ENCODE results near the gene ANXA5. TPM values are rescaled to one million over a fixed set of nuclear protein-coding genes. Genes with fewer than 3 reads are reported as not detected.
A peak's percentile ranks its signal among the peaks of the same experiment; 100 is the strongest.

ANXA5 gene
- total RNA-seq, 1 donor from 2014 or later = 682 TPM

GRCh38 chr4:121696170-121696580 lies 605 bp downstream of the ANXA5 start:
- Histone ChIP-seq H3K9me3 (ENCODE audit: insufficient read depth, low read depth, low read length) (no peaks in the 10 kb centered on the region), H3K36me3 (ENCODE audit: insufficient read depth, low read length) (peaks cover 9% of the 10 kb centered on the region), H3K4me1 (ENCODE audit: insufficient read depth, low read length) (peaks cover 27% of the 10 kb centered on the region), H3K4me3 (ENCODE audit: insufficient read depth, low read depth, low read length) (peak overlapping the region; percentile 100), H2AFZ (ENCODE audit: low read depth, low read length) (peak overlapping the region; percentile 14), H3K4me2 (ENCODE audit: low read length) (peak overlapping the region; percentile 90), H3K79me2 (ENCODE audit: insufficient read depth, low read length) (peaks cover 53% of the 10 kb centered on the region), H4K20me1 (ENCODE audit: insufficient read depth, low read length) (peaks cover 35% of the 10 kb centered on the region), H3K27me3 (ENCODE audit: insufficient read depth, low read length) (no peaks in the 10 kb centered on the region), H3K27ac (ENCODE audit: low read depth, low read length) (peak overlapping the region; percentile 99), H3K9ac (ENCODE audit: low read length) (peak overlapping the region; percentile 100)
- Mint-ChIP-seq H3K36me3 (ENCODE audit: low read depth, unreplicated experiment) (peaks cover 17% of the 10 kb centered on the region), H3K27ac (ENCODE audit: unreplicated experiment) (peak overlapping the region; percentile 100), H3K4me1 (ENCODE audit: low read depth, unreplicated experiment) (peaks cover 57% of the 10 kb centered on the region), H3K27me3 (ENCODE audit: low read depth, unreplicated experiment) (no peaks in the 10 kb centered on the region), H3K4me3 (ENCODE audit: unreplicated experiment) (peak overlapping the region; percentile 100), H3K9me3 (ENCODE audit: unreplicated experiment) (no peaks in the 10 kb centered on the region)
- DNase-seq (ENCODE audit: low read depth) (peak; percentile 79), FAIRE-seq (no peak)
- TF ChIP-seq EZH2 (IDR thresholded peaks at IDR 0.05; ENCODE audit: insufficient read depth, low read length) (no peak), CTCF (IDR thresholded peaks at IDR 0.05; ENCODE audit: insufficient read depth, low read depth, low read length) (no peak)

- peak overlapping the region; percentile 85 for H3K4me2 ChIP-seq (ENCODE audit: low read length)
- FAIRE-seq = no peak
- Mint-ChIP-seq H3K27ac (ENCODE audit: unreplicated experiment) (no peak overlapping the region), H3K4me3 (ENCODE audit: unreplicated experiment) (peak overlapping the region; percentile 100), H3K4me1 (ENCODE audit: low read depth, unreplicated experiment) (peaks cover 42% of the 10 kb centered on the region), H3K9me3 (ENCODE audit: unreplicated experiment) (no peaks in the 10 kb centered on the region), H3K36me3 (ENCODE audit: low read depth, unreplicated experiment) (peaks cover 17% of the 10 kb centered on the region), H3K27me3 (ENCODE audit: low read depth, unreplicated experiment) (no peaks in the 10 kb centered on the region)
- H3K9me3 ChIP-seq (ENCODE audit: insufficient read depth, low read depth, low read length) = no peaks in the 10 kb centered on the region
- peaks cover 13% of the 10 kb centered on the region for H3K36me3 ChIP-seq (ENCODE audit: insufficient read depth, low read length)
- H3K9ac ChIP-seq (ENCODE audit: low read length) = peak overlapping the region; percentile 21
- H3K27ac ChIP-seq (ENCODE audit: low read depth, low read length) = no peak overlapping the region
- H2AFZ ChIP-seq (ENCODE audit: low read depth, low read length) = no peak overlapping the region
- no peak for DNase-seq (ENCODE audit: low read depth)
- H3K79me2 ChIP-seq (ENCODE audit: insufficient read depth, low read length) = peaks cover 69% of the 10 kb centered on the region
- no peaks in the 10 kb centered on the region for H3K27me3 ChIP-seq (ENCODE audit: insufficient read depth, low read length)
- no peak for TF ChIP-seq CTCF (IDR thresholded peaks at IDR 0.05; ENCODE audit: insufficient read depth, low read depth, low read length)
- no peak for TF ChIP-seq EZH2 (IDR thresholded peaks at IDR 0.05; ENCODE audit: insufficient read depth, low read length)
- peaks cover 45% of the 10 kb centered on the region for H3K4me1 ChIP-seq (ENCODE audit: insufficient read depth, low read length)
- peaks cover 51% of the 10 kb centered on the region for H4K20me1 ChIP-seq (ENCODE audit: insufficient read depth, low read length)
- peak overlapping the region; percentile 28 for H3K4me3 ChIP-seq (ENCODE audit: insufficient read depth, low read depth, low read length)
Measured at GRCh38 chr4:121693886-121694285, 2.9 kb downstream of the ANXA5 start.

- DNase-seq (ENCODE audit: low read depth) = peak; percentile 42
- no peaks in the 10 kb centered on the region for H3K9me3 Mint-ChIP-seq (ENCODE audit: unreplicated experiment)
- Histone ChIP-seq H3K4me1 (ENCODE audit: insufficient read depth, low read length) (peaks cover 48% of the 10 kb centered on the region), H3K27me3 (ENCODE audit: insufficient read depth, low read length) (no peaks in the 10 kb centered on the region), H3K9ac (ENCODE audit: low read length) (peak overlapping the region; percentile 21), H3K79me2 (ENCODE audit: insufficient read depth, low read length) (peaks cover 73% of the 10 kb centered on the region), H3K9me3 (ENCODE audit: insufficient read depth, low read depth, low read length) (no peaks in the 10 kb centered on the region), H3K27ac (ENCODE audit: low read depth, low read length) (no peak overlapping the region), H2AFZ (ENCODE audit: low read depth, low read length) (no peak overlapping the region), H4K20me1 (ENCODE audit: insufficient read depth, low read length) (peaks cover 55% of the 10 kb centered on the region), H3K36me3 (ENCODE audit: insufficient read depth, low read length) (peaks cover 17% of the 10 kb centered on the region), H3K4me3 (ENCODE audit: insufficient read depth, low read depth, low read length) (peak overlapping the region; percentile 28), H3K4me2 (ENCODE audit: low read length) (peak overlapping the region; percentile 85)
- H3K4me1 Mint-ChIP-seq (ENCODE audit: low read depth, unreplicated experiment) = peaks cover 38% of the 10 kb centered on the region
- no peak for FAIRE-seq
- no peaks in the 10 kb centered on the region for H3K27me3 Mint-ChIP-seq (ENCODE audit: low read depth, unreplicated experiment)
- no peak overlapping the region for H3K4me3 Mint-ChIP-seq (ENCODE audit: unreplicated experiment)
- H3K27ac Mint-ChIP-seq (ENCODE audit: unreplicated experiment) = peak overlapping the region; percentile 66
- peaks cover 17% of the 10 kb centered on the region for H3K36me3 Mint-ChIP-seq (ENCODE audit: low read depth, unreplicated experiment)
- TF ChIP-seq CTCF (IDR thresholded peaks at IDR 0.05; ENCODE audit: insufficient read depth, low read depth, low read length) (no peak), EZH2 (IDR thresholded peaks at IDR 0.05; ENCODE audit: insufficient read depth, low read length) (no peak)
Measured at GRCh38 chr4:121693450-121693849, 3.3 kb downstream of the ANXA5 start.
